ENCODE measurements around the gene C6orf132.

DNA sequence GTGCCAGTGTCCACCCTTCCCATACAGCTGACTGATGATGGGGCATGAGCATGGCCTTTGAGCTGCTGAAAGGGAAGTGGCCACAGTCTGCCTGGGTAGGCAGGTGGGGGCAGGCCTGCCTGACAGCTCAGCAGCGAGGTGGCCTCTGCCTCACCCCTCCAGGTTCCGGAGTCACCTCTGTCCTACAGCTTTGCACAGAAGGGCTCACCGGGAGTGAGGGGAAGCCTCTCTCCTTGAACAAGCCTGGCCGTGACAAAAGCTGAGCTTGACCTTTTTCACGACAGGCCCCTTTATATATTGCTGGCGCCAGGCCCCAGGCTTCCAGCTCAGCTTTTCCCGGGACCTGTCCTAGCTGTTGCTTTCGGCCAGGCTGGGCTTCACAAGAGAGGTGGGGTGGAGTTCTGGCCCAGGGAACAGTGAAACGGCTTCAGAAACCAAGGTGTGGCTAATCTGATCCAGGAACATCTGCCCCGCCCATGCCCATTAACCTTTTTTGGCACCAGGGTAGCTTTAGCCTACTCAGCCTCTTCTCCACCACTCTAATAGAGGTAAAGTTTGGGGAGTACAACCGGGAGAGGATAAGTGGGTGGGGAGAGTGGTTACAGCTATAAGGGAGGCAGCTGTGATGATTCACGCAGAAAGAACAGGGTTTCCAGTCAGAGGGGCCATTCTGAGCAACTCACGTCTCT, 42.9 kb downstream of the C6orf132 start:
- TF ChIP-seq YY1 (tag by site-specific recombination; IDR thresholded peaks at IDR 0.05) (no peak), ATF2 (tag by site-specific recombination; IDR thresholded peaks at IDR 0.05; ENCODE audit: low read depth) (no peak), CTCF (tag by site-specific recombination; IDR thresholded peaks at IDR 0.05) (no peak), ZNF501 (tag by site-specific recombination; IDR thresholded peaks at IDR 0.05) (no peak), ZNF121 (tag by site-specific recombination; IDR thresholded peaks at IDR 0.05) (no peak), ZNF747 (tag by site-specific recombination; IDR thresholded peaks at IDR 0.05) (no peak), ZBTB44 (tag by site-specific recombination; IDR thresholded peaks at IDR 0.05) (no peak), ZNF561 (tag by site-specific recombination; IDR thresholded peaks at IDR 0.05; ENCODE audit: borderline replicate concordance) (no peak)
- TF ChIP-seq, protein P1, sequence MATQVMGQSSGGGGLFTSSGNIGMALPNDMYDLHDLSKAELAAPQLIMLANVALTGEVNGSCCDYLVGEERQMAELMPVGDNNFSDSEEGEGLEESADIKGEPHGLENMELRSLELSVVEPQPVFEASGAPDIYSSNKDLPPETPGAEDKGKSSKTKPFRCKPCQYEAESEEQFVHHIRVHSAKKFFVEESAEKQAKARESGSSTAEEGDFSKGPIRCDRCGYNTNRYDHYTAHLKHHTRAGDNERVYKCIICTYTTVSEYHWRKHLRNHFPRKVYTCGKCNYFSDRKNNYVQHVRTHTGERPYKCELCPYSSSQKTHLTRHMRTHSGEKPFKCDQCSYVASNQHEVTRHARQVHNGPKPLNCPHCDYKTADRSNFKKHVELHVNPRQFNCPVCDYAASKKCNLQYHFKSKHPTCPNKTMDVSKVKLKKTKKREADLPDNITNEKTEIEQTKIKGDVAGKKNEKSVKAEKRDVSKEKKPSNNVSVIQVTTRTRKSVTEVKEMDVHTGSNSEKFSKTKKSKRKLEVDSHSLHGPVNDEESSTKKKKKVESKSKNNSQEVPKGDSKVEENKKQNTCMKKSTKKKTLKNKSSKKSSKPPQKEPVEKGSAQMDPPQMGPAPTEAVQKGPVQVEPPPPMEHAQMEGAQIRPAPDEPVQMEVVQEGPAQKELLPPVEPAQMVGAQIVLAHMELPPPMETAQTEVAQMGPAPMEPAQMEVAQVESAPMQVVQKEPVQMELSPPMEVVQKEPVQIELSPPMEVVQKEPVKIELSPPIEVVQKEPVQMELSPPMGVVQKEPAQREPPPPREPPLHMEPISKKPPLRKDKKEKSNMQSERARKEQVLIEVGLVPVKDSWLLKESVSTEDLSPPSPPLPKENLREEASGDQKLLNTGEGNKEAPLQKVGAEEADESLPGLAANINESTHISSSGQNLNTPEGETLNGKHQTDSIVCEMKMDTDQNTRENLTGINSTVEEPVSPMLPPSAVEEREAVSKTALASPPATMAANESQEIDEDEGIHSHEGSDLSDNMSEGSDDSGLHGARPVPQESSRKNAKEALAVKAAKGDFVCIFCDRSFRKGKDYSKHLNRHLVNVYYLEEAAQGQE (tag by site-specific recombination; IDR thresholded peaks at IDR 0.05) = no peak
- TF ChIP-seq, protein P2, sequence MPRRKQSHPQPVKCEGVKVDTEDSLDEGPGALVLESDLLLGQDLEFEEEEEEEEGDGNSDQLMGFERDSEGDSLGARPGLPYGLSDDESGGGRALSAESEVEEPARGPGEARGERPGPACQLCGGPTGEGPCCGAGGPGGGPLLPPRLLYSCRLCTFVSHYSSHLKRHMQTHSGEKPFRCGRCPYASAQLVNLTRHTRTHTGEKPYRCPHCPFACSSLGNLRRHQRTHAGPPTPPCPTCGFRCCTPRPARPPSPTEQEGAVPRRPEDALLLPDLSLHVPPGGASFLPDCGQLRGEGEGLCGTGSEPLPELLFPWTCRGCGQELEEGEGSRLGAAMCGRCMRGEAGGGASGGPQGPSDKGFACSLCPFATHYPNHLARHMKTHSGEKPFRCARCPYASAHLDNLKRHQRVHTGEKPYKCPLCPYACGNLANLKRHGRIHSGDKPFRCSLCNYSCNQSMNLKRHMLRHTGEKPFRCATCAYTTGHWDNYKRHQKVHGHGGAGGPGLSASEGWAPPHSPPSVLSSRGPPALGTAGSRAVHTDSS (tag by site-specific recombination; IDR thresholded peaks at IDR 0.05) = no peak
